DMS153 (cell line): Measurements from ENCODE around the gene TMEM106B.
"Not testable (repeated sequence)": the region's sequence is repeated elsewhere in the genome, so short reads cannot be mapped to it uniquely, and the experiment has no call there.

Experiments used
- DNase-seq: peaks from one replicate; lab custom pipeline; 2025; lab: John Stamatoyannopoulos, UW

The TMEM106B gene

DNA sequence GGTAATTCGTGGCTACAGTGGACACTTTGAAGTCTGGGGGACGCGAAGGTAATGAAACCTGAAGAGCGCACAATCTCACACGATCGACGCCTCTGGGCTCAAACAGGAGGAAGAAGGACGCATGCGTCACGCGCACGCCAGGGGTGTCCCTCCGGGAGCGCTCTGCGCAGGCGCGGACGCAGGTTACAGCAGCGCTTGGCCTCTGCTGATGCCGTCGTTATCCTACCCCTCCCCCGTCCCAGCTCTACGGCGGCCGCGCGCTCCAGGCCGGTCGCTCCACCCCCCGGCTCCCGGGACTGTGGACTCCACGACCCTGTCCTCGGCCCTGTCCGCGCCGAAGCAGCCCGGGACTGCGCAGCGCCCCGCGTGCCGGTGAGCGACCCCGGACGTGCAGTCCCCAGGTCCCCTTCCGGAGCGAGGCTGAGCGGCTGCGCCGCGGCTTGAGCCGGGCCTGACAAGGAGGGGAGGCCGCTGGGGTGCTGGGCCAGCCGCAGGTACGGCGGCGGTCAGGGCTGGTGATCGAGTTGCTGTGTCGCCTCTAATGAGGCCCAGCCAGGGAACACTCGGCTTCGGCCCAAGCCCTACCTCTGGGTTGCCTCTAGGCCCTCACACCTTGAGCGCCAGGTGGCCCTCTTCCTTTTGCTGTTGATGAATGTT is at the start of gene TMEM106B:
TMEM106B (plus strand) TSS at position 241 of the 657 bp plus-strand sequence. CDS start 3,517 bp downstream, outside the sequence.
- peak; percentile 97 for DNase-seq

DNA sequence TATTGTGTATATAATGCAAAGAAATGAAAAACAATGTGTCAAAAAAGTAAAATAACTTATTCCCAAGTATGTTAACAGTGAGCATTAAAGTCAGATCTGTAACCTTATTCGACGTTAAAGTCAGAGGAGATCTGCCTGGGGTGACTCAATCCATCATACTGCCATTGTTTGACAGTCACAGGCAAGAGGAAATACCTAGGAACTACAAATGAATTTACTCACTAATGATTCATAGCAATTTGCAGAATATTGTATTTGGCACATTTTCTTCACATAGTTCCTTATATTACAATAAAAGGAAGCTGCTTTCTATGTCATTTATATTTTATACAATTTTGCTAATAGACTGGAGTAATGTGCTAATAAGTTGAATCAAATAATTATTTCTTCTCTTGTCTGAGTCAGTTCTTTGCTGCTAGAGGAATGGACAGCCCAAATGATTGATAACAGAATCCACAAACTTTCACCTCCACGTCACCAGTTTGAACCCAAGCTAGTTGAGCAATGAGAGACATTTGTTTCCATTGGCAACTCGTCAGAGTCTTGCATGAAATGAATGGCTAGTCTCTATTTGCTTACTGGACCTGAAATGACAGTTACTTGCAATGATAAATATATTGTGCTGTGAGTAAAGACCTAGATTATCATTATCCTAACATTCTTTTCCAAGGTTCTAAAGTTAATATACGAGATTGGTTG is 48.5 kb upstream of the TMEM106B start:
- no peak for DNase-seq

DNA sequence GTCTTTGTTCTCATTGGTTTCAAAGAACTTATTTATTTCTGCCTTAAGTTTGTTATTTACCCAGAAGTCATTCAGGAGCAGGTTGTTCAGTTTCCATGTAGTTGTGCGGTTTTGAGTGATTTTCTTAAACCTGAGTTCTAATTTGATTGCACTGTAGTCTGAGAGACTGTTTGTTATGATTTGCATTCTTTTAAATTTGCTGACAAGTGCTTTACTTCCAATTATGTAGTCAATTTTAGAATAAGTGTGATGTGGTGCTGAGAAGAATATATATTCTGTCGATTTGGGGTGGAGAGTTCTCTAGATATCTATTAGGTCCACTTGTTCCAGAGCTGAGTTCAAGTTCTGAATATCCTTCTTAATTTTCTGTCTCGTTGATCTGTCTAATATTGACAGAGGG is 43.0 kb upstream of the TMEM106B start:
- DNase-seq = not testable (repeated sequence)

DNA sequence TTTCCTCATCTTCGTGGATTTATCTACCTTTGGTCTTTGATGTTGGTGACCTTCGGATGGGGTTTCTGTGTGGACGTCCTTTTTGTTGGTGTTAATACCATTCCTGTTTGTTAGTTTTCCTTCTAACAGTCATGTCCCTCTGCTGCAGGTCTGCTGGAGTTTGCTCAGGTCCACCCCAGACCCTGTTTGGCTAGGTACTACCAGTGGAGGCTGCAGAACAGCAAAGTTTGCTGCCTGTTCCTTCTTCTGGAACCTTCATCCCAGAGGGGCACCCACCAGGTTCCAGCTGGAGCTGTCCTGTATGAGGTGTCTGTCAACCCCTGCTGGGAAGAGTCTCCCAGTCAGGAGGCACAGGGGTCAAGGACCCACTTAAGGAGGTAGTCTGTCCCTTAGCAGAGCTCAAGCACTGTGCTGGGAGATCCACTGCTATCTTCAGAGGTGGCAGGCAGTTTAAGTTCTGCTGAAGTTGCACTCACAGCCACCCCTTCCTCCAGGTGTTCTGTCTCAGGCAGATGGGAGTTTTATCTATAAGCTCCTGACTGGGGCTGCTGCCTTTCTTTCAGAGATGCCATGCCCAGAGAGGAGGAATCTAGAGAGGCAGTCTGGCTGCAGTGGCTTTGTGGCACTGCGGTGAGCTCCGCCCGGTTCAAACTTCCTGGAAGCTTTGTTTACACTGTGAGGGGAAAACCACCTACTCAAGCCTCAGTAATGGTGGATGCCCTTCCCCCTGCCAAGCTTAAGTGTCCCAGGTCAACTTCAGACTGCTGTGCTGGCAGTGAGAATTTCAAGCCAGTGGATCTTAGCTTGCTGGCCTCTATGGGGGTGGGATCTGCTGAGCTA is 40.9 kb upstream of the TMEM106B start:
- peak; percentile 47 for DNase-seq

DNA sequence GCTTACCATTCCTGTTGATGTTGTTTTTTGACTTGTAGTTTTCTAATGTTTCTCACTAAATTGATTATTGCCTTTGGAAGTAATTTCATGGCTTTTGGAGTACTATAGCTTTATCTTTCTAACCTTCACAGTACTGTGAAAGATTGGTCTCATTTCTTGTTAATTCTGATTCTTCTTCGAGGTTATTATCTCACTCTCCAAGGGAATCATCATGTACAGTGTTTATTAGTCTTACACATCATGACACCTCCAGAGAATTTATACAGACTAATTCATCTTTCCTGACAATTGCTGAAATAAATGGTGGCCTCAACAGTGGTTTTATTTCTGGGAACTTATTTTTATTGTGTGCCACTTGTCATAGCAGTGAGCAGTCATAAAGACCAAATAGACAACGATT is 37.4 kb upstream of the TMEM106B start:
- no peak for DNase-seq

DNA sequence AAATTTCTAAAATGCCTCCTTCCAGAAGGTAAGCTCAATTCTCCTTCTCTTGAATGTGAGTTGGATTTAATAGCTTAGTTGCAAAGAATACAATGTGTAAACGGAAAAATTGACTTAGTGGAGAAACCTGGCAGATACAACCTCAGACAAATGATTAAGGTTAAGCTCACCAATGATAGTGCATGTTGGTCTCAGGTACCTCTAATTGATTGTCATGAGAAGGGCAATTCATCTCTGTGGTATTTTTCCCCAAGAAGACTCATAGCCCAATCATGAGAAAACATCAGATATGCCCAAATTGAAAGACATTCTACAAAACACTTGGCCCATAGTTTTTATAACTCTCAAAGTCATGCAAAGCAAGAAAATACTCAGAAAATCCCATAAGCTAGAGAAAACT is 36.2 kb upstream of the TMEM106B start:
- no peak for DNase-seq

DNA sequence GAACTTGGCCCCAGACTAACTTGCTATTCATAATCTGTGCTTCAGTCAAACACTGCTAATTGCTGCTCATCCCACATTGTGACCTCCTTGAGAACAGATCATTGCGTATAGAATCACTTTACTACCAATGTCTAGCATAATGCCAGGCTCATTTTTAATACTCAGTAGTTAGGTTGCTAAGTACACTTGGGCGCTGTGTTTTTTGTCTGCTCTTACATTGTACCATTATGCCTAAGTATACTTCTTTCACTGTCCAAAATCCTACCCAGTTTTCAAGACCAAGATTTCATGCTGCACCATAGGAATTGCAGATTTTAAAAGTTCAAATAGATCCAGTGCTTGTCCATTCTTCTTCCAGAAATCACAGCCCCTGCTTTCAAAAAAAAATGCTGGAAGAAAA is 32.8 kb upstream of the TMEM106B start:
- no peak for DNase-seq

DNA sequence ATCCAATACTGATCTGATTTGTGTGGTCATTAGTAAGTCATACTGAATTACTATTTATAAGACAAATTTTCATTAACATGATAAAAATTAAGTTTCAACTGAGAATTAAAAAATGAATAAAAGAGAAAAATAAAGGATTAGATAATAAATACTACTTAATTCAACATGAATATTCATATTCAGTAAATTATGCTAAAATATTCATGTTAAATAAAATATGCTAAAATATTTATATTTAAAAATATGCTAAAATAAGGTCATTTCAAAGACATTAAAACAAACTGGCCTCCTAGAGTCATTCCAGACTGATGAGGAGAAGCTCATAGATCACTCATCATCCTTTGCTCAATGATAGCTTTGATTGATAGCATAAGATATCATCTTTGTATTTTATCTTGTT is 16.7 kb upstream of the TMEM106B start:
- no peak for DNase-seq

DNA sequence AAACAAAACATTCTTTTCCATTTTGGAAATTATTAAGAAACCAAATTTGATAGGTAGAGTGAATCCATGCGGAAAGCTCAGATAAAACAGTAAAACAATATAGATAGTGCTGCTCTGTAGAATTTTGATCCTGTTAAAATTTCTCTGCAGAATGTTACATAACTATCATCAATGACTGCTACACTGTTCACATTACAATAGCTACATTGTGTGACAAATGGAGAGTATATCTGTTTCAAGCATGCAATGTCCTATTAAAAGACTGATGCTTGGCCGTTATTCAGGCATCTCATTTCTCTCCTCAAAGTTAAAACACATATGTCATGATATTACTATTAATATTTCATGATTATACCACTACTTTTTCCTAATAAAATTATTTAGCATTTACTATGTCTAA is 14.7 kb upstream of the TMEM106B start:
- no peak for DNase-seq

DNA sequence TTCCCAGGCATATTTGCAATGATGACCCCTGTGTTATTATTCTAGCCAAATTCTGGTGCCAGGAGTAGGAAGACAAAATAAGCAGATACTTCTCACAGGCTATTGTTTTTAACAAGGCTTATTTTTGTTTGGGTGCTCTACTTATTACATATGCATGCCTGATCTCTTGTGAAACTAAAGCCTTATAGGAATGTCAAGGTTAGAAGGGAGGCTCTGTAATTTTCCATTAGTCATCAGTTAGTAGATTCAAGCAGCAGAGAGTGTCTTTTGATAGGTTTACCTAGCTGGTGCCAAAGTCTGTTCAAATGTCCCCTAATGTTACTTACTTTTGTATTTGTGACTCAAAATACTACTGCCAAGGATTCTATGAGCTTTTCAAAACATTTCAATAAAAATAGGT is 11.7 kb upstream of the TMEM106B start:
- no peak for DNase-seq

DNA sequence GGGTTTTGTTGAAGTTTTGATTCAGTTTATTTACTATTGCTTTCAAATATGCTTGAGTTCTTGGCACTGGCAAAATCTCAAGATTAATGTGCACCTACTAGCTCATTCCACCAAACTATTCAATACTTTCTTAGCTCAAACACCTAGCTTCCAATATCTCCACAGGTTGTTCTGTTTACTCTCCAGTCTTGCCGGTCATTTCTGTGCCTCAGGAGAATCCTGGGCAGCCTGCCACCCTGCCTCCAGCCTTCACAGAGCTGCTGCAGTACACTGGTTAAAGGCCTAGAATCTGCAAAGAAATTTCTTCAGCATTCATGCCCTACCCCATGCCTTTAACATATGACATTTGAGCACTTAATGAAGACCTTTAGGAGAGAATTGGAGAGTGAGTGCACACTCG is 4.0 kb upstream of the TMEM106B start:
- no peak for DNase-seq

DNA sequence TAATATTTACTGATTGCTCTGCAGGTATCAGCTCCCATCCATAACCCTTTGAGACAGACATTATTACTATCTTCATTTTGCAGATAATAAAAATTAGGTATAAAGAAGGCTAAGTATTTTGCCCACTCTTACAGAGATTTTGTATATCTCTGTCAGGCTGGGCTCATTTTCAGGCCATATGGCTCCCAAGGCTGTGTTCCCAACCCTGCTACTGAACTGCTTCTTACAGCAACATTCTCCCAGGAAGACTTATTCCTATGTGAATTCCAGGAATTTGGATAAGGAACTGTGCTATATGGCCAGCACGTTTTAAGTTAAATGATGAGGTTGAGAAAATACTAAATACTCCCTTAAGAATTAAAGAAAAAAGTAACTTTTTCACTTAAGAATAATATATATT is 1.9 kb upstream of the TMEM106B start:
- DNase-seq = no peak

DNA sequence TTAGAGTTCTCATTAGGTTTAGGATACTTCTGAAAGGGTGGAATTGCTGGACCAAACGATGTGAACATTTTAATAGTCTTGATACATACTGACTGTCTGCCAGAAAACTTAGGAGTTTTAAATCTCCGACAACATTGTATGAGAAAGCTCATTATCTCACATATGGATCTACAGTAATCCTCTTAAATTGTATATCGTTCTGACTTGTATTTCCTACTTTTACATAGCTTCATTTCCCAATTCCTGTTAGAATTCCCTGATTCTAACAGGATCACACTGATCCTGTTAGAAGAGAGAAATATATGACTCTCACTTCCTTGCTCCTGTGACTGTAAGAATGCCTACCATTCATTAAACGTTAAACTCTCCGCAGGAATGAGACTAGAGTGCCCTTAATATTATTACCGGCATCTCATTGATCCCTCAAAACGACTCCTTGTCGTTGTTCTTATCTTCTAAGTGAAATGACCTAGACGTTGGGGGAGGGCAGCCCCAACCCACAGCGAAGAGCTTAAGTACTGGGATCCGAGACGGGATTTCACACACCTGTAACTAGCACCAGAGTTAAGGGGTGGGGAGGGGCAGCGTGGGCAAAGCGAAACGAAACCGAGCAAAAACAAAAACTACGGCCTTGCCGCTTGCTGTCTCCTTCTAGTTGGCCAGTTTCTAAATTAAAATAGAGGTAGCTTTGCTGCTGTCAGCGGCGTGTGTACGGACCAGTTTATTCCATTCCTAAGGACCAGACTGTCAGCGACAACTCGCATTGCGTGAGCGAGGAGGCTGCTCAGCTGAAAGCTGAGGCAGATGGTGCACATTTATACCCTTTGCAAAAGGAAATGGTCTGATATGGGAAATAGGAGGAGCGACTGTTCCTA is 678 bp upstream of the TMEM106B start:
- DNase-seq = peak; percentile 58

DNA sequence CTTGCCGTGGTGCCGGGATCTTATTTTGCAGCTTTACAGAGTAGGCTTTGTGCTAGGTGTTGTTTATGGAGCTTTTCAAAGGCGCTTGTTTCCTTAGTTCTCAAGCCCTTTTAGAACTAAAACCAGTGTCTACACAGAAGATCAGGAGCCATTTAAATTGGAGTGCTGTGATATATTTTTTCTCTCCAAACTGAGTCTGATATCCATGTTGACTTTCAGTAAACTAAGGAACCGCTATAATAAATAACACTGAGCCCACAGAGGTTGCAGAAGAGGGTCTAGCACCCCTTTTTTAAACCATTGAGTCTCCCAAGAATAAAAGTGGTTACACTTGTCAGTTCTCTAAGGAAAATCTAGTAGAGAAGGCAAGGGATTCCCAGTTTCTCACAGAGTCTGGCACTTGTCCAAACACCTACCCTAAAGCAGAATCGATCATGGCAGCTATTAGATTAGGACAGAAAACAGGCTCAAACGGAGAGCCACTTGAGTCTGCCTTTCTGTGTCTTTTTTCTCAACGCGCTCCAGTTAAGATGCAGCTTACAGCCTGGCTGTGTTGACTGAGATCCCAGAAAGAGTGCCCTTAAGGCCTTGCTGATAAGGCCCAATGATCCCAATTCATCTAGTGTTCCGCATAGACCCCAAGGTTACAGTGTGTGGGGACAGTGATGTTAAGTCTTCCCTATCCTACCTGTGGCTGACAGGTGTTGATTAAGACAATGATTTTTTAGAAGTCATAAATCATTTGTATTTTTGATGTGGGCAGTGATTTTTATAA is 804 bp downstream of the TMEM106B start:
- DNase-seq = no peak

DNA sequence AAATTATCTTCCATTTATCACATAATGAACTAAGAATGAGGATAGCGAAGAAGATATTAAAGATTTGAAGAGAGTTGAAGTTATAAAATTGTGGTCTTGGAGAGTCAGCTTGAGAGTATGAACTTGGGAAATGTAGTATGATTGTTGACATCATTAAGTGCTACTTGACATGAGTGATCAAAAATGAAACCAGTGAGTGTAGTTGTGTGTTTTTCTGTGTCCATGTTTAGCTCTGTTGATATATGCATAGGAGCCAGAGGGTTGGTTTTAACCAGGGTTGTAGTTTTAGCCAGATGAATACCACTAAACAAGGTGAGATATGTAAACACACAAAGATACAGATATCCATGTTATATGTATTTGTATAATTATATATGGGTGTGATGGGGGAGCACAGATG is 6.2 kb downstream of the TMEM106B start:
- no peak for DNase-seq

DNA sequence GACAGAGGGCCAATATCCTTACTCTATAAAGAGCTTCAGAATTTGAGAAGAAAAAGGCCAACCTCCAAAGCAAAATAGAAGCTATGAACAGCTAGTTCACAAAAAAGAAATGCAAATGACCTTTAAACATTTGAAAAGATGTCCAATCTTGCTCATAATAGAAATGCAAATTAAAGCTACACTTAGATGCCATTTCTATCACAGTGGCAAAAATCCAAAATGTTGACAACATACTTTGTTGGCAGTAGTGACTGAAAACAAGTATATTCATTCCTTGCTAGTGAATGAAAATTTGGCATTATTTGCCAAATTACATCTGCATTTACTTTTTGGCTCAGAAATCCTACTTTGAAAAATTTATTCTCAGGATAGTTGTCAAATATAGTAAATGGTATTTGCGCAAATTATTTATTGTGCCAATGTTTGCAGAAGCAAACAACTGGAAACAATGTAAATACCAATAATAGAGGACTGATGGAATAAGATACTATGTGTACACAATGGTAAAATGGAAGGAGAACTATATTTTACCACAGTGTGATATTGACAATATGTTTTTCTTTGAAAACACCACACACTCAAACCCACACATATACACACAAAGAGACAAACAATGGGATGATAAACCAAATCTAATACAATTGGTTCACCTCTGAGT is 9.4 kb downstream of the TMEM106B start:
- peak; percentile 1 for DNase-seq

DNA sequence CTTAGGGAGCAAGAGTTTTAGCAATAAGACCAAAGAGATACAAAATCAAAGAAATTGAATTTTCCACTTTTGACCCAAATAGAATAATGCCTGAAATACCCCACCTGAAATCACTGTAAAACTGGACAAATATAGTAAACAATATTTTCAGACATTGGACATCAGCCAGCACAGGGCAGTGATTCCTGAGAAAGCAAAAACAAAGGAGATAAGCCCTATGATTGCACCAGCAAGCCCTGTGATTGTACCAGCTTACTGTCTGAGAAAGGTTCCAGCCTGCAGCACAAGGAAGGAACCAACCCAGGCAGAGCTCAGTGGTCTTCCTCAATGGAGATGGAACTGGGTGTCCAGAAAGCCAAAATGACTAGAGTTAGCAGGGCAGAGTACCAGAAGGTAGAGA is 10.3 kb downstream of the TMEM106B start:
- no peak for DNase-seq

DNA sequence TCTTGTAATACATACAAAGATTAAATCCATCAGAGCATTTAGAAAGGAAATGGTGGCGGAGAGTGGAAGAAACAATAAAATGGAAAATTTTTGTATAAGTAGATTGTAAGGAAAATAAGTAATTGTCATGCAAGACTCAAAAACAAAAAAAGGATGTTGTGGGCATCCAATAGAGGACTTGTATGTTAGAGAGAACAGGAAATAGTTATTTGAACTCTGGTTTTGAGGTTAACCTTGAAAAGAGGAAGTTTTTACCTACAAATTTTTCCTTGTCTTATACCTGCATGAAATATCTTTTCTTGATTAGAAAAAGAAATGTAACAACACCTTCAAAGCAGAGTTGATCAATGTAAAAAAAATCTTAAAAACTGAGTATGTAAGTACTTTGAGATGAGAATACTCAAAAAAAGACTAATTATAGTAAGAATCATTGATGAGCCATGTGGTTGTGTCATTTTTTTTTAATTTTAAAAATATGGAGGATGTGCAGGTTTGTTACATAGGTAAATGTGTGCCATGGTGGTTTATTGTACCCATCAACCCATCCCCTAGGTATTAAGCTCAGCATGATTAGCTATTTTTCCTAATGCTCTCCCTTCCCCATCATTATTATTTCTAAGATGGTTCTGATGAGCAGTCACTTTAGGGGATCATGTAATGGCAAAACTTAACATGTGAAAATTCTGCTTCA is 11.9 kb downstream of the TMEM106B start:
- no peak for DNase-seq

DNA sequence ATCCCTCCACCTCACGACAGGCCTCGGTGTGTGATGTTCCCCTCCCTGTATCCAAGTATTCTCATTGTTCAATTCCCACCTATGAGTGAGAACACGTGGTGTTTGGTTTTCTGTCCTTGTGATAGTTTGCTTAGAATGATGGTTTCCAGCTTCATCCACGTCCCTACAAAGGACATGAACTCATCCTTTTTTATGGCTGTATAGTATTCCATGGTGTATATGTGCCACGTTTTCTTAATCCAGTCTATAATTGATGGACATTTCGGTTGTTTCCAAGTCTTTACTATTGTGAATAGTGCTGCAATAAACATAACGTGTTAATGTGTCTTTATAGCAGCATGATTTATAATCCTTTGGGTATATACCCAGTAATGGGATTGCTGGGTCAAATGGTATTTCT is 13.9 kb downstream of the TMEM106B start:
- not testable (repeated sequence) for DNase-seq

DNA sequence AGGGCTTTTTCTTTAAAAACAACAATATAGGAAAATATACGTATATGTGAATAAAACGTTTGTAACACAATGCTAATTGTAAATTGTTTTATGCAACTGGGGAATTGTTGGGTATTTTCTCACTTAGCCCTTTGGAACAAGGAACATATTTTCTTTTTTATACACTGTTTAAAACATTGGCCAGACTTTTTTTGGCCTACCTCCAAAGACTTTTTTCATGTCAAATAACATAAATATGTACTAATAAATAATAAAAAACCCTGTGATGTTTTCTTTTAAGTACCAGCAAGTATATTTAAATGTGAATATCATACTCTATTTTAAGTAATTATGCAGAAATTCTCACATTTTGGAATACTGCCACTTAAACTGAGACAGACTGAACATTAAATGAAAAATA is 15.7 kb downstream of the TMEM106B start:
- no peak for DNase-seq
